Mucosa of rectum (tissue), 2 donors: ENCODE results near the gene HIVEP3.

Source experiments
- H3K27ac ChIP-seq, 2 donors: one replicate each; pipeline ENCODE4 v1.7.0; 2013; ENCODE audit warnings: inconsistent platforms in 2 of 2, low read depth in 2 of 2, low read length in 2 of 2
- H3K27me3 ChIP-seq, 2 donors: one replicate each; pipeline ENCODE4 v1.7.0; 2013; ENCODE audit warnings: low read length in 2 of 2; ENCODE audit not compliant: control insufficient read depth in 2 of 2, insufficient read depth in 2 of 2
- H3K36me3 ChIP-seq, 2 donors: one replicate each; pipeline ENCODE4 v1.7.0; 2013; ENCODE audit warnings: low read length in 2 of 2; ENCODE audit not compliant: control insufficient read depth in 2 of 2, insufficient read depth in 2 of 2
- H3K4me1 ChIP-seq, 2 donors: one replicate each; pipeline ENCODE4 v1.7.0; 2013; ENCODE audit warnings: low read length in 2 of 2, mild to moderate bottlenecking in 1 of 2; ENCODE audit not compliant: control insufficient read depth in 2 of 2, insufficient read depth in 2 of 2
- H3K4me3 ChIP-seq, 2 donors: one replicate each; pipeline ENCODE4 v1.7.0; 2013; ENCODE audit warnings: low read length in 2 of 2
- H3K9ac ChIP-seq, 2 donors: one replicate each; pipeline ENCODE4 v1.7.0; 2013; ENCODE audit warnings: low read length in 2 of 2, low read depth in 1 of 2, mild to moderate bottlenecking in 1 of 2
- H3K9me3 ChIP-seq, 2 donors: one replicate each; pipeline ENCODE4 v1.7.0; 2013; ENCODE audit warnings: low read length in 2 of 2; ENCODE audit not compliant: control insufficient read depth in 2 of 2
- donor health status: healthy.
- donor health status: Normal muscosa, but diverticular disease.

HIVEP3 gene

DNA sequence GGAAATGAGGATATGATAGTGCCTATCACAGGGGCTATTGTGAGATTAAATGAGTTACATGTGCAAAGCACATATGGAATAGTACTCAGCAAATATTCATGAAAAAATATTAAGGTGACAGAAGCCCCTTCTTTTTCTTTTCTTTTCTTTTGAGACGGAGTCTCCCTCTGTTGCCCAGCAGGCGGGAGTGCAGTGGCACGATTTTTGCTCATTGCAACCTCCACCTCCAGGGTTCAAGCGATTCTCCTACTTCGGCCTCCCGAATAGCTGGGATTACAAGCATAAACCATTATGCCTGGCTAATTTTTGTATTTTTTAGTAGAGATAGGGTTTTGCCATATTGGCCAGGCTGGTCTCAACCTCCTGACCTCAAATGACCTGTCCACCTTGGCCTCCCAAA, 139.4 kb downstream of the HIVEP3 start:
- no peak overlapping the region for H3K4me3 ChIP-seq
- no peaks in the 10 kb centered on the region for H3K36me3 ChIP-seq
- H3K27me3 ChIP-seq, result no peaks in the 10 kb centered on the region
- no peak overlapping the region for H3K9ac ChIP-seq
- no peaks in the 10 kb centered on the region for H3K4me1 ChIP-seq
- H3K27ac ChIP-seq, result no peak overlapping the region
- H3K9me3 ChIP-seq, result no peaks in the 10 kb centered on the region

DNA sequence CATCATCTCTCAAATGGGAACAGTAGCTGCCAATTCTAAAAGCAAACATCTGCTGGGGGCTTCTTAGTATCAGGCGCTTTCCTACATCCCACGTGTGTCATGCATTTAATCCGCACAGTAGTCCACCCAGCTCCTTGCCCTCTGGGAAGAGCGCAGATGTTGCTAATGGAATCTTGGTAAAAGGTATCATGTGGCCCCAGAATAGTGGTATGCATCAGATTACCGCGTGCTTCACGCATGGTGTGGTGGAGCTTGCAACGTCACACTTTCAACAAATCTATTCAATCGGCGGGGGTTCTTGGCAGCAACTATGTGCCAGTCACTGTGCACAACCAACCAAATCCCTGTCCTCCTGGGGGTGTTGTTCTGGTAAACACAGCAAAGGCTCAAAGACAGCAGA, 141.0 kb downstream of the HIVEP3 start:
- Histone ChIP-seq H3K27ac (no peak overlapping the region), H3K27me3 (no peaks in the 10 kb centered on the region), H3K4me3 (no peak overlapping the region), H3K9ac (no peak overlapping the region), H3K36me3 (no peaks in the 10 kb centered on the region), H3K9me3 (no peaks in the 10 kb centered on the region), H3K4me1 (no peaks in the 10 kb centered on the region)

DNA sequence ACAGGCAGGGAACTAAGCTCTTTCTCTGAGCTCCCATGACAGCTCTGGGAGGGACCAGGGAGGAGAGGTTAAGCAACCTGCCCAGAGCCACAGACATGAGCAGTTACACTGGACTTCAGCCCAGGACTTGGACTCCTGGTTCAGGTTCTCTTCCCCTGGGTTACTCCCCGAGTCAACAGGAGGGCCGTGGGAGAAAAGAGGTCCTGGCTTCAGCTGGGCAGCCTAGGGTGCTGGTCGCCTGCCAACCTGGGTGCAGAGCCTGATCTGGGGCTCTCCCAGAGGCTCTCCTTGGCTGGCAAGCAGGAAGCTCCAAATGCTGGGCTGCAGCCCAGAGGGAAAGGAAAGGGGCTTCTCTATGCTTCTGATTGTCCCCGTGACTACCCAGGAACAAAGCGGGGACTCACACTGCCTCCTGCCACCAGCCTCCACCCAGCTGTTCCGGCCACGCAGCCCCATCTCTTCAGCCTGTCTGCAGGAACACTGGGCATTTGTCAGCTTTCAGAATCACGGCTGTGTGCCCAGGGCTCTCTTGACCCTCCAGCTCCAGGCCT, 141.8 kb downstream of the HIVEP3 start:
- no peak overlapping the region for H3K9ac ChIP-seq

DNA sequence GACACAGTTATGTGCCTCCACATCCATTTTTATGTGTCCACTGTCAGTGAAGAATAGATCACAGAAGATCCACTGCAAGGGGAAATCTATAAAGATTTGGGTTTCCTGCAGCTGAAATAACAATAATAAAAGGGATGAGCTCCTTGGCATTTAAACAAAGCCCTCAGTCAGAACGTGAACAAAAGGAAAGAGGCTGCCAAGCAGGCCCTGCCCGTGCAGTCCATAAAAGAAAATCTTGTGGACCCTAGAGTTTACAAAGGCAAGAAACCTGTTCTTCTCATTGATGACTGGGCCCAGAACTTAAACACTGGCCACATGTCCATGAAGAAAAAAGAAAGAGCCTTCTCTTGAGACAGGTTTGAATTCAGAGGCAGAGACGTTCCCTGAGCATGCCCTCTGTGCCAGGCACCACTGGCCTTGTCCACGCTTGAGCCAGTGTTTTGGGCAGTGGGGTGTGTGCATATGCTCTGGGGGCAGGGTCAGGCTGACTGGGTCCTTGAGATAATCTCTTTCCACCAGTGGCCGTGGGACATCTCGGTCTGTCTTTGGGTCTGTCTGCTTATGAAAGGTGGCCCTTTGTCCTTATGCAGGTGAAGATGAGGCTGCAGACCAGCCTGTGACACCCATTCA, 142.7 kb downstream of the HIVEP3 start:
- H3K27ac ChIP-seq, result no peak overlapping the region
- H3K4me1 ChIP-seq, result no peaks in the 10 kb centered on the region
- no peak overlapping the region for H3K4me3 ChIP-seq
- H3K9ac ChIP-seq, result no peak overlapping the region
- no peaks in the 10 kb centered on the region for H3K9me3 ChIP-seq
- H3K36me3 ChIP-seq, result no peaks in the 10 kb centered on the region
- no peaks in the 10 kb centered on the region for H3K27me3 ChIP-seq

More for the DNA sequence above, 141.8 kb downstream of the HIVEP3 start:
- Histone ChIP-seq H3K27ac (no peak overlapping the region), H3K27me3 (no peaks in the 10 kb centered on the region), H3K4me3 (no peak overlapping the region), H3K36me3 (no peaks in the 10 kb centered on the region), H3K9me3 (no peaks in the 10 kb centered on the region), H3K4me1 (no peaks in the 10 kb centered on the region)

DNA sequence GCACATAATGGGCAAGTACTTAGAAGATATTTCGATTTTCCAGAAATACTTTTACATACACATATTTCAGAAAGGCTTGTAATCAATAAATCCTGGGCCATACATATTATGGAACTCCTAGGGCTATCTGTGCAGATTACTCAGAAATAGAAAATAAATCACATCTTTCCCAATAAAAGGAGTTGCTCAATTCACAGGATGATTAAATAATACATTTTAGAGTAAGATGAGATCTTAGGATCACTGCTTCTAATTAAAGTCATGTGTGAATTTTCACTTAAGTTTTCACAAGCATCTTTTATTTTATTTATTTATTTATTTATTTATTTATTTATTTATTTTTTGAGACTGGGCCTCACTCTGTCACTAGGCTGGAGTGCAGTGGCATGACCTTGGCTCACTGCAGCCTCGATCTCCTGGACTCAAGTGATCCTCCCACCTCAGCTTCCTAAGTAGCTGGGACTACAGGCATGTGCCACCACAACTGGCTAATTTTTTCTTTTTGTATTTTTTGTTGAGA, 144.2 kb downstream of the HIVEP3 start:
- H3K4me1 ChIP-seq, result no peaks in the 10 kb centered on the region
- H3K9me3 ChIP-seq, result no peaks in the 10 kb centered on the region

DNA sequence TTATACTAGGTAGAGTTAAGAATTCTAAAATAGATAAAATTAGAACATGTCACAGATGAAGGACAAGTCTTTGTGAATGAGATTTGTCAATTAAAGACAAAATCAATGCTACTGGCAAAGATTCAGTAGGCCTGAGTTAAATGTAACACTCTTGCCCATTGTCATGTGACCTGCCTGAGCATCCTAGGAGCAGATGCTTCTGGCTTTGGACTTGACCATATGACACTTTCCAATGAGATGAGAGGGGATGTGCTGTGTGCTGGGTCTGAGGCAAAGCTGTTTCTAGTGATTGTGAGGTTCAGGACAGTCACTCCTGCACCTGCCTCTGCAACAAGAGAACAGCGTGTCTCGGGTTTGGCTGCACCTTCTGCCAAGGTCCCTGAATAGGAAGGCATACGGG, 144.9 kb downstream of the HIVEP3 start:
- Histone ChIP-seq H3K9me3 (no peaks in the 10 kb centered on the region), H3K9ac (no peak overlapping the region), H3K36me3 (no peaks in the 10 kb centered on the region), H3K4me1 (no peaks in the 10 kb centered on the region), H3K27ac (no peak overlapping the region), H3K4me3 (no peak overlapping the region), H3K27me3 (no peaks in the 10 kb centered on the region)

More for the DNA sequence above, 144.2 kb downstream of the HIVEP3 start:
- no peak overlapping the region for H3K9ac ChIP-seq
- H3K27ac ChIP-seq, result no peak overlapping the region
- H3K4me3 ChIP-seq, result no peak overlapping the region
- no peaks in the 10 kb centered on the region for H3K36me3 ChIP-seq
- no peaks in the 10 kb centered on the region for H3K27me3 ChIP-seq

DNA sequence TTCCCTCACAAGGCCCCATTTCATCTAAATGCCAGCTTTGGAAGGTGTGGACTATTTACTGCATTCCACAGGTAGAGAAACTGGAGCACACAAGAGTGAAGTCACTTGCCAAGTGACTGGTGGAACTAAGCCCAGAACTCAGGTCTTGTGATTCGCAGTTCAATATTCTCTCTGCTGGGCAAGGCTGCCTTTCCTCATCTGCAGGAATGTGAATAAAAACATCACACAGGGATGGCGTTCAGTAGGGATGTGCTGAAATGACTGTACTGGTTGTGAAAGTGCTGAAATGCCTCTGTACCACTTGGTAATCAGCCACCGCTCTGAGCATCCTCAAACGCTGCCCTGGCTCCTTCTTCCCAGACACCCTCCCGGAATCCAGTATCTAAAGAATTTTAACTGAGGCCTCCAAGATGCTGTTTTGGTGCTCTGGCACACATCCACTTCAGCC, 145.6 kb downstream of the HIVEP3 start:
- no peaks in the 10 kb centered on the region for H3K4me1 ChIP-seq
- H3K9ac ChIP-seq, result no peak overlapping the region
- H3K27ac ChIP-seq, result no peak overlapping the region
- H3K36me3 ChIP-seq, result no peaks in the 10 kb centered on the region
- no peaks in the 10 kb centered on the region for H3K27me3 ChIP-seq
- H3K4me3 ChIP-seq, result no peak overlapping the region
- no peaks in the 10 kb centered on the region for H3K9me3 ChIP-seq

DNA sequence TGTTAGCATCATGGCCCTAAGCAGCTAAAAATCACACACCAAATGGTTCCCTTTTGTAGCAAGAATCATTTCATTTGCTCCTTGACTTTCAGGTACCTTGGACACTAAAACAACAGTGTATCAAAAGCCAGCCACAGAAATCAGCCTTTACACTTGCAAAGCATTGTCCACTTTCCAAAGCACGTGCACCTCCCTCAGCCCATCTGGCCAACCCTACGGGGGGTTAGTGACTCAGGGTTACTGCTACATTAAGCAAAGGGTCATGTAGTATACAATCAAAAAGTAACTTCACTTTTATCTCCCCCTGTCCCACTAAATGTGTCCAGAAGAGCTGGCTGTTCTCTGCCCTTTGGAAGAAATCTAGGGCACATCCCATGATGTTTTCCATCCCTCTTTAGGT, 149.7 kb downstream of the HIVEP3 start:
- Histone ChIP-seq H3K36me3 (no peaks in the 10 kb centered on the region), H3K9ac (no peak overlapping the region), H3K9me3 (no peaks in the 10 kb centered on the region), H3K4me3 (no peak overlapping the region), H3K27me3 (no peaks in the 10 kb centered on the region), H3K27ac (no peak overlapping the region), H3K4me1 (no peaks in the 10 kb centered on the region)

DNA sequence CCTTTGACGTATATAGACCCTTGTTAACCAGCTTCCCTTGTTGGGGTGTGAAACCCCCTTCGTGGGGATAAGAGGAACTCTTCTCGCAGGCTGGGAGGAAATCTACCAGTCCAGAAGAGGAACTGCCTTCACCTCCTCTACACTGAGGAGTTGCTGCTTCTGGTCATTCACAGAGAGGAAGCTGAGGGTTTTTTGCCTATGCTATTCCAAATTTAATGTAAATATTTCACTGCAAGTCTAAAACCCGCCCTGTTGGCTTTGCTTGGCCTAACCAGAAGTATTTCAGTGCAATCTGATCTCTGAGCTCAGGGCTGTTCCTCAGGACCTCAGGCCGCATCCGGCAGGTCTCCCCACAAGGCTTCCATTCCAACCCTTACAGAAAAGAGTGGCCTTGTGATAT, 150.1 kb downstream of the HIVEP3 start:
- H3K4me3 ChIP-seq, result no peak overlapping the region
- H3K36me3 ChIP-seq, result no peaks in the 10 kb centered on the region
- no peaks in the 10 kb centered on the region for H3K4me1 ChIP-seq
- H3K27ac ChIP-seq, result no peak overlapping the region
- H3K9me3 ChIP-seq, result no peaks in the 10 kb centered on the region
- no peak overlapping the region for H3K9ac ChIP-seq
- H3K27me3 ChIP-seq, result no peaks in the 10 kb centered on the region

DNA sequence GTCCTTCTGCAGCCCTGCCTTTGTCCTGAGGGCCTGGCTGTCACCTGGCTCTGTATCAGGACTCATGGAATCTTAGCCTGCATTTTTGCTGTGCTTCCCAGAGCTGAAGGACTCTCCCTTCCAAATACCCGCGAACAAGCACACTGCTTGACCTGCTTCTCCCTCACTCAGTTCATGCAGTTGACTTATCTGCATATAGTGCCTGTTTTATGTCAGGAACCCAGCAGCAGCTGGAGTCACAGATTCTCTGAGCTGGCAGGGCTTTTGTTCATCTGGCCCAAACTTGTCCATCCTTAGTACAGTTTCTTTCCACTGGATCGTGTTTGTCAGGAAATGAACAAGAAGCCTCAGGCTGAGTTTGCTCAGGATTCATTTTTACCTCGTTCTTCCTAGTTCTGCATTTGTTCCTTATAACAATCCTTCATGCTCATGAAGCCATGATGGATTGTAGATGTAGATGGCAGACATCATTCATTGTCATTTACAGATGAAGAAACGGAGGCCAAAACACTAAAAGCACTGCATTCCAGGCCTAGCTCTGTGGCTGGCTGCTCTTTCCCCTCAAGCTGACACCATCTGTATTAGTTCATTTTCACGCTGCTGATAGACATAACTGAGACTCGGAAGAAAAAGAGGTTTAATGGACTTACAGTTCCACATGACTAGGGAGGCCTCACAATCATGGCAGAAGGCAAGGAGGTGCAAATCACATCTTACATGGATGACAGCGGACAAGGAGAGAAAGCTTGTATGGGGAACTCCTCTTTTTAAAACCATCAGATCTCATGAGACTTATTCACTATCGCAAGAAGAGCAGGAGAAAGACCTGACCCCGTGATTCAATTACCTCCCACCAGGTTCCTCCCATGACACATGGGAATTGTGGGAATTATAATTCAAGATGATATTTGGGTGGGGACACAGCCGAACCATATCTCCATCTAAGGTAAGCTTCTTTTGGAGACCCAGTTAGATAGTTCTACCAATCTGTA, 150.9 kb downstream of the HIVEP3 start:
- no peak overlapping the region for H3K9ac ChIP-seq
- no peaks in the 10 kb centered on the region for H3K9me3 ChIP-seq
- no peaks in the 10 kb centered on the region for H3K36me3 ChIP-seq
- no peak overlapping the region for H3K4me3 ChIP-seq
- no peaks in the 10 kb centered on the region for H3K4me1 ChIP-seq
- H3K27ac ChIP-seq, result no peak overlapping the region
- no peaks in the 10 kb centered on the region for H3K27me3 ChIP-seq
